Measurements from ENCODE around the gene LRRC52. TPM values are rescaled to one million over a fixed set of nuclear protein-coding genes. Genes with fewer than 3 reads are reported as not detected.

LRRC52 gene
- polyA plus RNA-seq, 1 experiment = not detected

- Histone ChIP-seq H3K27ac (ENCODE audit: low read depth, low read length) (no peak overlapping the region), H3K9me3 (ENCODE audit: control insufficient read depth, insufficient read depth, low read length) (no peaks in the 10 kb centered on the region), H3K4me3 (ENCODE audit: low read depth, low read length) (no peak overlapping the region), H3K27me3 (ENCODE audit: control insufficient read depth, insufficient read depth, low read length) (peaks cover 3% of the 10 kb centered on the region)
- no peak for DNase-seq (ENCODE audit: low read depth, low spot score)
- TF ChIP-seq CTCF (IDR thresholded peaks at IDR 0.05; ENCODE audit: low read depth, low read length) = no peak
- ChIA-PET CTCF (interaction anchor here (1.0 kb wide), 1 partner anchor 30 kb away, joined by 3 read pairs; no protein-coding TSS in a partner anchor), POLR2A (no interaction called here)
These were observed 18.8 kb downstream of the LRRC52 start for GRCh38 chr1:165562571-165562970.

- ChIA-PET POLR2A (no interaction called here), CTCF (no interaction called here)
- no peak overlapping the region for H3K4me3 ChIP-seq (ENCODE audit: low read depth, low read length)
- no peak for DNase-seq (ENCODE audit: low read depth, low spot score)
- no peak overlapping the region for H3K27ac ChIP-seq (ENCODE audit: low read depth, low read length)
- no peak for TF ChIP-seq CTCF (IDR thresholded peaks at IDR 0.05; ENCODE audit: low read depth, low read length)
- no peaks in the 10 kb centered on the region for H3K9me3 ChIP-seq (ENCODE audit: control insufficient read depth, insufficient read depth, low read length)
- H3K27me3 ChIP-seq (ENCODE audit: control insufficient read depth, insufficient read depth, low read length) = no peaks in the 10 kb centered on the region
These were observed 19.8 kb downstream of the LRRC52 start for GRCh38 chr1:165563551-165563950.

GRCh38 chr1:165564561-165564960, 20.8 kb downstream of the LRRC52 start:
- no peak for TF ChIP-seq CTCF (IDR thresholded peaks at IDR 0.05; ENCODE audit: low read depth, low read length)
- POLR2A ChIA-PET = no interaction called here
- Histone ChIP-seq H3K4me3 (ENCODE audit: low read depth, low read length) (no peak overlapping the region), H3K27me3 (ENCODE audit: control insufficient read depth, insufficient read depth, low read length) (peaks cover 3% of the 10 kb centered on the region), H3K27ac (ENCODE audit: low read depth, low read length) (no peak overlapping the region), H3K9me3 (ENCODE audit: control insufficient read depth, insufficient read depth, low read length) (no peaks in the 10 kb centered on the region)
- no peak for DNase-seq (ENCODE audit: low read depth, low spot score)
- CTCF ChIA-PET = interaction anchor here (1.2 kb wide), 1 partner anchor 171 kb away, joined by 6 read pairs; no protein-coding TSS in a partner anchor

- no peak for DNase-seq (ENCODE audit: low read depth, low spot score)
- TF ChIP-seq CTCF (IDR thresholded peaks at IDR 0.05; ENCODE audit: low read depth, low read length) = no peak
- no peaks in the 10 kb centered on the region for H3K9me3 ChIP-seq (ENCODE audit: control insufficient read depth, insufficient read depth, low read length)
- ChIA-PET CTCF (interaction anchor here (1.2 kb wide), 1 partner anchor 173 kb away, joined by 6 read pairs; no protein-coding TSS in a partner anchor), POLR2A (no interaction called here)
- peaks cover 3% of the 10 kb centered on the region for H3K27me3 ChIP-seq (ENCODE audit: control insufficient read depth, insufficient read depth, low read length)
- no peak overlapping the region for H3K4me3 ChIP-seq (ENCODE audit: low read depth, low read length)
- no peak overlapping the region for H3K27ac ChIP-seq (ENCODE audit: low read depth, low read length)
These were observed 22.1 kb downstream of the LRRC52 start for GRCh38 chr1:165565751-165566490.

GRCh38 chr1:165570078-165570477, 26.3 kb downstream of the LRRC52 start:
- no peak for TF ChIP-seq CTCF (IDR thresholded peaks at IDR 0.05; ENCODE audit: low read depth, low read length)

More at GRCh38 chr1:165570078-165570477, 26.3 kb downstream of the LRRC52 start:
- peaks cover 3% of the 10 kb centered on the region for H3K27me3 ChIP-seq (ENCODE audit: control insufficient read depth, insufficient read depth, low read length)
- ChIA-PET CTCF (no interaction called here), POLR2A (no interaction called here)
- DNase-seq (ENCODE audit: low read depth, low spot score) = no peak
- H3K9me3 ChIP-seq (ENCODE audit: control insufficient read depth, insufficient read depth, low read length) = no peaks in the 10 kb centered on the region
- no peak overlapping the region for H3K27ac ChIP-seq (ENCODE audit: low read depth, low read length)
- no peak overlapping the region for H3K4me3 ChIP-seq (ENCODE audit: low read depth, low read length)
